Mesodermal cell (in vitro differentiated cells): Measurements from ENCODE around the gene CAPN10.
"Not testable (repeated sequence)": the region's sequence is repeated elsewhere in the genome, so short reads cannot be mapped to it uniquely, and the experiment has no call there.

Source experiments
- H3K27ac ChIP-seq: 2 replicates; pipeline ENCODE4 v1.7.0; 2013; ENCODE audit warnings: mild to moderate bottlenecking, low read depth, low read length, moderate library complexity; ENCODE audit not compliant: severe bottlenecking
- H3K36me3 ChIP-seq: 2 replicates; pipeline ENCODE4 v1.7.1; 2013; ENCODE audit warnings: mild to moderate bottlenecking, low read length, moderate library complexity; ENCODE audit not compliant: control insufficient read depth, insufficient read depth
- H3K4me1 ChIP-seq: one replicate; pipeline ENCODE4 v1.7.1; 2013; ENCODE audit warnings: mild to moderate bottlenecking, low read length; ENCODE audit not compliant: insufficient read depth, control insufficient read depth, poor library complexity, severe bottlenecking
- H3K4me3 ChIP-seq: 2 replicates; pipeline ENCODE4 v1.7.0; 2013; ENCODE audit warnings: low read length, control low read depth, mild to moderate bottlenecking; ENCODE audit not compliant: insufficient read depth, poor library complexity, severe bottlenecking; ENCODE audit errors: extremely low read depth
- H3K9me3 ChIP-seq: 2 replicates; pipeline ENCODE4 v1.7.1; 2013; ENCODE audit warnings: mild to moderate bottlenecking, low read length, moderate library complexity; ENCODE audit not compliant: control insufficient read depth
- WGBS, 2 experiments: methylation state at CpG; one replicate each; pipeline ENCODE4 v1.1.5; 2013; ENCODE audit warnings: missing lambda C conversion rate in 2 of 2; ENCODE audit not compliant: insufficient coverage in 2 of 2; 5-methylcytosine and 5-hydroxymethylcytosine counted together

CAPN10 gene

DNA sequence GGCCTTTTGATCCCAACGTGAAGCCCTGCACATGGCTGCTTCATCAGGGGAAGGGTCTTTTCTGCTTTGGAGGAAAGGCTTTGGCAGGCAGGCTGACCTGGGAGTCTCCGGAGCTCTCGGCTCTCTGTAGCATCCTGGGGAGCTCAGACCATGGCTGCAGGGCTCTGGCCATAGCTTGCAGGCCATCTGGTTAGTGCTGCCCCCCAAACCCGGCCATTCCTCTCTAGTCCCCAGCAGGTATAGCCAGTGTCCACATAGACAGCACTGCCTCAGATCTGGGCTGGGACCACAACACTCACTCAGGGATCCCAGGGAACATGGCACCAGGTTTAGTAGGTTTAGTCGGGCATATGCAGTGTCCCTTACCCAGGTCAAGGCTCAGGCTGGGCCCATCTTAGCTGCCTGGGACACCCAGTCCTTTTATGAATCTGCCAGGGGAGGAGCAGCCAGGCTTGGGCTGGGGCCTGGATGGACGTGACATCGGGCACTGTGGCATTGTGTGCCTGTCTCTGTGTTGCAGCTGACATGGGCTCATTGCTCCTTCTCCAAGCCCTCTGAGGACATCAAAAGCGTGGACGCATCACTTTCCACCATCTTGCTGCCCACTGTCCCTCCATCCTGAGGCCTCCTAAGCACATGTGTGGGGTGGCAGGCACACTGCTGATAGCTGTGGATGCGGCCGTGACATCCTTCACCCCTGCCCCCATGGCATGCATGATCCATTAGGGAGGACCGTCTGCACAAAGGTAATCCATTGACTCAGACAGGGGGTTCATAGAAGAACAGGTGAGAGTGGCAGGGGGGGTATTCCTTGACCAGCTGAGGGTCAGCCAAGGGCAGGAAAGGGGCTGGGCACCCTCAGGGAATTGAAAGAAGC, 19.6 kb downstream of the CAPN10 start:
- no peak overlapping the region for H3K27ac ChIP-seq
- no peaks in the 10 kb centered on the region for H3K4me1 ChIP-seq
- 84 to 90% methylated on average over 9 to 10 of the region's 12 CpGs for WGBS, 2 experiments
- H3K36me3 ChIP-seq = no peaks in the 10 kb centered on the region
- H3K4me3 ChIP-seq = no peak overlapping the region
- no peaks in the 10 kb centered on the region for H3K9me3 ChIP-seq

DNA sequence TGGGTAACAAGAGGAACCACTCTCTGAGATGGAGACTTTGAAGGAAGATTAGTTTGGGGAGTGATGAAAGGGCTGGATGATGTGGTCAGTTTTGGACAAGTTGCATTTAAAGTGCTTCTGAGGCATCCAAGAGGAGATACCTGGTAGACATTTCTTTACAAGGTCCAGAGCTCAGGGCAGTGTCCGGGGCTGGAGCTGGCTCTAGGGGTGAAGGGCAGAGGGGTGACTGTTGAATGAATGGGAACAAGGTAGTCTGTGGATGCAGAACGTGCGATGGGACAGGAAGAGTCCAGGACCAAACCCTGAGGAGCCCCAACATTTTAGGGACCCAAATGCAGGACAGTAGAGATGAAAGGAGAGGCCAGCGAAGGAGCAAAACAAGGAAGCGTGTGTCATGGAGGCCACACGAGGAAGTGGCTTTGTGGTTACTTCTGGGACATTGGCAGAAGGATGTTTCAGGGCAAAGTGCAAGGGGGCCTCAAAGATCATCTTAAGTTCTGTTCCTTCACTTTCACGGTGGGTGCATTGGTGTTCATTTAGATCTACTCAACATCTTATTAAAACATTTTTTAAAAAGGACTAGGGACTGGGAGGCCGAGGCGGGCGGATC, 25.2 kb downstream of the CAPN10 start:
- H3K27ac ChIP-seq = no peak overlapping the region
- H3K4me3 ChIP-seq = no peak overlapping the region
- H3K9me3 ChIP-seq = no peaks in the 10 kb centered on the region
- WGBS, 2 experiments = 90 to 98% methylated on average over 8 to 9 of the region's 10 CpGs
- H3K36me3 ChIP-seq = no peaks in the 10 kb centered on the region
- no peaks in the 10 kb centered on the region for H3K4me1 ChIP-seq

GRCh38 chr2:240613781-240614180, 27.2 kb downstream of the CAPN10 start:
- Histone ChIP-seq H3K27ac (no peak overlapping the region), H3K4me1 (no peaks in the 10 kb centered on the region), H3K4me3 (no peak overlapping the region), H3K36me3 (no peaks in the 10 kb centered on the region), H3K9me3 (no peaks in the 10 kb centered on the region)
- 88 to 89% methylated on average over 3 to 4 of the region's 4 CpGs for WGBS, 2 experiments

DNA sequence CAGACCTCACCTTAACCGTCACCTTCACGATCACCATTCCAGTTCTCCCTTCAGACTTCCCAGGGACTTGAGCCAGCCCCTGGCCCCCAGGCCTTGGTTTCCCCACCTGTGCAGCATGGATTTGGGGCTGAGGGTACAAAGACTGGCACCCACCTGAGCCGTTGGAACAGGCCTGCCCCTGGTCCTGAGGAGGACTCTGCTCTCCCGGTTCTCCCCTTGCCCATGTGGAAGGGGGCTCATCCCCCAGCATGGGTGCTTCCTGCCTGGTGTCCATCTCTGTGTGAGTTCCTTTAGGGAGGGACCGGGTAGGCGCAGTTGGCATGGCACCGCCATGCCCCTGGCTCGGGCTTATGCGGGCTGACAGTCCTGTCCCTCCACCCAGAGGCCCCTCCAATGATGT, 27.9 kb downstream of the CAPN10 start:
- Histone ChIP-seq H3K4me3 (no peak overlapping the region), H3K4me1 (no peaks in the 10 kb centered on the region), H3K36me3 (no peaks in the 10 kb centered on the region), H3K9me3 (no peaks in the 10 kb centered on the region), H3K27ac (no peak overlapping the region)
- 92 to 95% methylated on average over 4 to 8 of the region's 9 CpGs for WGBS, 2 experiments

DNA sequence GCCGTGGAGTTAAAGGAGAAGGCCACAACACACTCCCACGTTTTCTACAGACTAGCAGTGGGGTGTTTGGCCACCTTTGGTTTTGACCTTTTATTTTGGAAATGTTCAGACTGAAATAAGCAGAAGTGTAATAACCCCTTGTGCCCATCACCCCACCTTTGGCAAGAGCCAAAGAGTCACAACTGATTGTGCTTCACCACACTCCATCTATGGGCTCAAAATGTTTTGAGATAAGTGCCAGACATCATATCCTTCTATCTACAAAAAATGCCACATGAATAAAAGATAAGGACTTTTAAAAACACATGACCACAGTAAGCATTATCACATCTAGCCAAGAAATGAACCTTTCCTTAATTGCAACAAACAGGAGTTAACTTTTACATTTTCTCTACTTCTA, 28.9 kb downstream of the CAPN10 start:
- Histone ChIP-seq H3K9me3 (no peaks in the 10 kb centered on the region), H3K27ac (no peak overlapping the region), H3K4me1 (no peaks in the 10 kb centered on the region), H3K4me3 (no peak overlapping the region), H3K36me3 (no peaks in the 10 kb centered on the region)
- WGBS, 2 experiments = 89% methylated on average over 2 of the region's 2 CpGs; no CpG with 5 or more reads in 1 of the 2 experiments

DNA sequence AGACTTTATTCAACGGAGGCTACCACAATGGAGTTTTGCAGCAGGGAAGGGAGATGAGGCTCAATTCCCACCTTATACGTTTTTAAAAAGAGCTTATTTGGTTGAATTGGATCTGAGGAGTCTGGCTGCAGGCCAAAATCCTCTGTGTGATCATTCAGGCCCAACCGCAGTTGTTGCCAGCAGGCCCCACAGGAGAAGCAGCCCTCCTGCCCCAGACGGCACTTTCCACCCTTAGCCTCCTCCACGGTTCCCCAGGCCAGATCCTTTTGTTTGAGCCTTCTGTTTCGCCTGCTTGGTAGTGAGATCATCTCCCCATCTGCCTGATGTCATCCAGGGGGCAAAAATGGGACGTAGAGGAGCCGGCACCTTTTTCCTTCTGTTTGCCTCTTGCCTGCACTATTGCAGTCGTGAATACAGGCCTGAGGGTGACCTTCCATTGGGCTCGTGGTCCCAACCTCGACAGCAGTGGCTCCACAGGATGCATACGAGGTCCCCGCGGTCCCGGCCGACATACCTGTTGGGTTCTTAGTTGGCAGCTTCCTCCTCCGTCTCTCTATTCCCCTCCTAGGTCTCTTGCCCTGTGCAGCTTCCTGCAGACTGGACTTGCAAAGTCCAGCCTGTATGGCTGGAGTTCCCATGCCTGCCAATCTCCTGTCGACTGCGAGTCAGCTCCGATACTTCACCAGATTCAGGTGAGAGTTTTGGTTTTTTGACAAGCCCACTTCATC, 29.4 kb downstream of the CAPN10 start:
- no peaks in the 10 kb centered on the region for H3K4me1 ChIP-seq
- H3K4me3 ChIP-seq = no peak overlapping the region
- H3K27ac ChIP-seq = no peak overlapping the region
- H3K9me3 ChIP-seq = no peaks in the 10 kb centered on the region
- WGBS, 2 experiments = 81 to 83% methylated on average over 13 to 19 of the region's 20 CpGs
- no peaks in the 10 kb centered on the region for H3K36me3 ChIP-seq

- 100% methylated on average over 1 to 2 of the region's 5 CpGs for WGBS, 2 experiments
- H3K9me3 ChIP-seq, H3K27ac ChIP-seq, H3K4me1 ChIP-seq, H3K4me3 ChIP-seq, H3K36me3 ChIP-seq: not testable (repeated sequence)
Measured at GRCh38 chr2:240616860-240617666, 30.5 kb downstream of the CAPN10 start.

DNA sequence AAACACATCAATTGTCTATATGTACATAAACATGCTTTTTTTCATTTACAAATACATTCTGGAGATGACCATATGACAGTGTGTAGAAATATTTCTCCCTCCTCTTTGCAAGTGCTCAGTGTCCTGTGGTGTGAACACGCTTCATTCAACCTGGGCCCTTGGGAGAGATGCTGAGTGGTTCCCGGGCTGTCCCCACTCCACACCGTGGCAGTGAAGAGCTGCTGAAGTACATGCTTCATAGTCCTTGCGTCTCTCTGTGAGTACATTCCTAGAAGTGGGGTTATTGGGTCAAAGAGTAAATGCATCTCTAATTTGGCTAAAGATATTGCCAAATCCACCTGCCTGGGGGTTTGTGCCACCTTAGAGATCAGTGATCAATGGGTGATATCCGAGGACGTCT, 32.2 kb downstream of the CAPN10 start:
- H3K27ac ChIP-seq = no peak overlapping the region
- H3K4me1 ChIP-seq = no peaks in the 10 kb centered on the region
- H3K36me3 ChIP-seq = no peaks in the 10 kb centered on the region
- WGBS, 2 experiments = 84 to 90% methylated on average over 5 of the region's 6 CpGs
- no peaks in the 10 kb centered on the region for H3K9me3 ChIP-seq
- no peak overlapping the region for H3K4me3 ChIP-seq

GRCh38 chr2:240619506-240620148, 33.1 kb downstream of the CAPN10 start:
- Histone ChIP-seq H3K4me3 (no peak overlapping the region), H3K36me3 (no peaks in the 10 kb centered on the region), H3K9me3 (no peaks in the 10 kb centered on the region), H3K27ac (no peak overlapping the region), H3K4me1 (no peaks in the 10 kb centered on the region)
- 78 to 86% methylated on average over 12 to 16 of the region's 19 CpGs for WGBS, 2 experiments
